ACC112 (cell line): ENCODE data around the gene KRTCAP3.
A peak's percentile ranks its signal among the peaks of the same experiment; 100 is the strongest.
"Not testable (repeated sequence)": the region's sequence is repeated elsewhere in the genome, so short reads cannot be mapped to it uniquely, and the experiment has no call there.

Source experiments
- H2AFZ ChIP-seq: fragments of 200-600 bp; sonication (generic); one replicate; pipeline ENCODE4 v1.6.0; 2017; ENCODE audit warnings: antibody characterized with exemption, low read length; ENCODE audit not compliant: unreplicated experiment
- H3K27ac ChIP-seq: fragments of 200-600 bp; sonication (generic); 2 replicates; pipeline ENCODE4 v1.5.1; 2014; ENCODE audit warnings: low read depth, mild to moderate bottlenecking, antibody characterized with exemption, low read length, moderate library complexity
- H3K27me3 ChIP-seq: fragments of 200-600 bp; sonication (generic); 2 replicates; pipeline ENCODE4 v1.6.1; 2014; ENCODE audit warnings: mild to moderate bottlenecking, antibody characterized with exemption, low read length, moderate library complexity, mixed read lengths; ENCODE audit not compliant: insufficient read depth
- H3K36me3 ChIP-seq: fragments of 200-600 bp; sonication (generic); 2 replicates; pipeline ENCODE4 v1.6.1; 2016; ENCODE audit warnings: mild to moderate bottlenecking, antibody characterized with exemption, low read length, moderate library complexity, mixed read lengths; ENCODE audit not compliant: insufficient read depth
- H3K4me1 ChIP-seq: fragments of 200-600 bp; sonication (generic); one replicate; pipeline ENCODE4 v1.6.1; 2016; ENCODE audit warnings: low read length, mixed read lengths; ENCODE audit not compliant: insufficient read depth, unreplicated experiment, control insufficient read depth
- H3K4me3 ChIP-seq: fragments of 200-600 bp; sonication (generic); 2 replicates; pipeline ENCODE4 v1.5.1; 2014; ENCODE audit warnings: mild to moderate bottlenecking, low read depth, low read length
- H3K79me2 ChIP-seq: fragments of 200-600 bp; sonication (generic); one replicate; pipeline ENCODE4 v1.6.0; 2016; ENCODE audit warnings: low read length; ENCODE audit not compliant: control insufficient read depth, unreplicated experiment, insufficient read depth

Gene KRTCAP3

GRCh38 chr2:27416151-27416550, 26.0 kb upstream of the KRTCAP3 start:
- Histone ChIP-seq H3K36me3 (no peaks in the 10 kb centered on the region), H3K27me3 (no peaks in the 10 kb centered on the region), H3K27ac (no peak overlapping the region)

GRCh38 chr2:27420996-27421395, 21.2 kb upstream of the KRTCAP3 start:
- H2AFZ ChIP-seq, result no peak overlapping the region
- H3K4me3 ChIP-seq, result no peak overlapping the region
- H3K27ac ChIP-seq, result no peak overlapping the region
- no peaks in the 10 kb centered on the region for H3K4me1 ChIP-seq
- no peaks in the 10 kb centered on the region for H3K36me3 ChIP-seq
- no peaks in the 10 kb centered on the region for H3K79me2 ChIP-seq
- H3K27me3 ChIP-seq, result no peaks in the 10 kb centered on the region

More at GRCh38 chr2:27416151-27416550, 26.0 kb upstream of the KRTCAP3 start:
- H2AFZ ChIP-seq, result no peak overlapping the region
- H3K4me1 ChIP-seq, result no peaks in the 10 kb centered on the region
- no peak overlapping the region for H3K4me3 ChIP-seq
- no peaks in the 10 kb centered on the region for H3K79me2 ChIP-seq

- H3K4me1 ChIP-seq, result no peaks in the 10 kb centered on the region
- no peak overlapping the region for H3K27ac ChIP-seq
- H3K79me2 ChIP-seq, result no peaks in the 10 kb centered on the region
- no peak overlapping the region for H2AFZ ChIP-seq
- H3K27me3 ChIP-seq, result no peaks in the 10 kb centered on the region
- no peak overlapping the region for H3K4me3 ChIP-seq
- H3K36me3 ChIP-seq, result no peaks in the 10 kb centered on the region
Measured at GRCh38 chr2:27421660-27422250, 20.4 kb upstream of the KRTCAP3 start.

GRCh38 chr2:27422958-27423357, 19.2 kb upstream of the KRTCAP3 start:
- no peaks in the 10 kb centered on the region for H3K79me2 ChIP-seq
- H3K4me1 ChIP-seq, result no peaks in the 10 kb centered on the region
- H3K4me3 ChIP-seq, result no peak overlapping the region
- H3K27ac ChIP-seq, result no peak overlapping the region
- H3K36me3 ChIP-seq, result no peaks in the 10 kb centered on the region
- H2AFZ ChIP-seq, result no peak overlapping the region
- no peaks in the 10 kb centered on the region for H3K27me3 ChIP-seq

- not testable (repeated sequence) for H3K4me3 ChIP-seq, H3K27me3 ChIP-seq, H3K36me3 ChIP-seq, H3K4me1 ChIP-seq, H3K27ac ChIP-seq, H3K79me2 ChIP-seq, H2AFZ ChIP-seq
Measured at GRCh38 chr2:27425039-27425438, 17.1 kb upstream of the KRTCAP3 start.

GRCh38 chr2:27427863-27428212, 14.3 kb upstream of the KRTCAP3 start:
- Histone ChIP-seq H3K27ac (peak overlapping the region; percentile 44; the same call in 1 of the 2 replicates), H3K36me3 (no peaks in the 10 kb centered on the region), H3K79me2 (peaks cover 35% of the 10 kb centered on the region), H3K4me1 (peaks cover 12% of the 10 kb centered on the region), H3K27me3 (no peaks in the 10 kb centered on the region), H3K4me3 (peak overlapping the region; percentile 94), H2AFZ (peak overlapping the region; percentile 91)

GRCh38 chr2:27428213-27428977, 13.8 kb upstream of the KRTCAP3 start, which contains the start of gene NRBP1:
Gene NRBP1 (plus strand): TSS chr2:27428631. CDS start chr2:27433274, 4,643 bp downstream.
- Histone ChIP-seq H3K4me1 (peaks cover 12% of the 10 kb centered on the region), H2AFZ (peak within 1 kb of the TSS; percentile 91), H3K27me3 (no peaks in the 10 kb centered on the region), H3K36me3 (no peaks in the 10 kb centered on the region), H3K4me3 (peak within 1 kb of the TSS; percentile 94), H3K27ac (peak within 1 kb of the TSS; percentile 67), H3K79me2 (peaks cover 40% of the 10 kb centered on the region)

GRCh38 chr2:27428978-27429541, 13.1 kb upstream of the KRTCAP3 start:
- 0 out of 2 replicates have a peak, but pooled peaks cover 2% of the 10 kb centered on the region for H3K36me3 ChIP-seq
- no peaks in the 10 kb centered on the region for H3K27me3 ChIP-seq
- H2AFZ ChIP-seq, result peak overlapping the region; percentile 65
- H3K79me2 ChIP-seq, result peaks cover 40% of the 10 kb centered on the region
- H3K4me3 ChIP-seq, result peak overlapping the region; percentile 94
- H3K27ac ChIP-seq, result peak overlapping the region; percentile 67
- H3K4me1 ChIP-seq, result peaks cover 12% of the 10 kb centered on the region

GRCh38 chr2:27431395-27431794, 10.8 kb upstream of the KRTCAP3 start:
- Histone ChIP-seq H3K4me1 (peaks cover 12% of the 10 kb centered on the region), H2AFZ (no peak overlapping the region), H3K4me3 (no peak overlapping the region), H3K27ac (0 out of 2 replicates have a peak overlapping the region, but pooled peaks have one; percentile 12), H3K27me3 (no peaks in the 10 kb centered on the region), H3K79me2 (peaks cover 40% of the 10 kb centered on the region), H3K36me3 (peaks cover 6% of the 10 kb centered on the region; the same call in 1 of the 2 replicates)

GRCh38 chr2:27435628-27436027, 6.6 kb upstream of the KRTCAP3 start:
- H3K36me3 ChIP-seq, result peaks cover 16% of the 10 kb centered on the region; the same call in 1 of the 2 replicates
- H3K27ac ChIP-seq, result no peak overlapping the region
- H3K4me1 ChIP-seq, result peaks cover 9% of the 10 kb centered on the region
- H2AFZ ChIP-seq, result no peak overlapping the region
- peaks cover 26% of the 10 kb centered on the region for H3K79me2 ChIP-seq
- no peaks in the 10 kb centered on the region for H3K27me3 ChIP-seq
- H3K4me3 ChIP-seq, result no peak overlapping the region
